CD4-positive, alpha-beta T cell treated with Interleukin-6 for 4 hours (primary cell): ENCODE data around the gene FOXS1.

Experiments
- DNase-seq: peaks from one replicate; pipeline ENCODE4 v3.0.0-alpha.2; 2020; ENCODE audit warnings: mixed read lengths

The FOXS1 gene

GRCh38 chr20:31860390-31861134, 15.2 kb upstream of the FOXS1 start:
- no peak for DNase-seq

- no peak for DNase-seq
Observed at GRCh38 chr20:31859998-31860380, 14.6 kb upstream of the FOXS1 start.

DNA sequence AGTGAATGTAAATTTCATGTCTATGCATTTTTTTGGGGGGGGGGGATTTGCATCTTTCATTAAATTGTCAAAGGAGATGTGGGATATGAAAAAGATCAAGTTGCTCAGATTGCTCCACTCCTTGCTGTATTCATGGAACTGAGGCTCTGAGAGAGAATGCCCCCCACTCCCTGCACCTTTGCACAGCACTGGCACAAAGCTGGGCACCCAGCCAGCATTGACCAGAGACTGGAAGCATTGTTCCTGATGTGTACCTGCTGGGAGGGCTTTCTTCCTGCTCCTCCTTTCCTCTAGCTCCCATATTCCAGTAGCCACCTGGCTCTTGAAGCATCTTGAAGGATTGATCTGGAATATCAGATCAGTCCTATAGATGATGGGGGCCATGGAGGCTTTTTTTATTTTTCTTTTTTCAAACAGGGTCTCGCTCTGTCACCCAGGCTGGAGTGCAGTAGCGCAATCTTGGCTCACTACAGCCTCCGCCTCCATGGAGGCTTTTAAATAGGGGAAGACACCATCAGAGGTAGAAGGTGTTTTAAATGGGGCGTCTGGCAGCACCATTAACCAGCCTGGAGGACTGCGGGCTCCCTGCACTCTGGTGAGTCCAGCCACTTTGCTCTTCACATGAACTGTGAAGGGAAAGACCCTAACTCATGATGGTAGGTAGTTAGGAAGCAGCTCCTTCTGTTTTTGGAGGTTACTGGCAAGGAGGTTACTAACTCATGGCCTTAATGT, 14.0 kb upstream of the FOXS1 start:
- DNase-seq: no peak

GRCh38 chr20:31858760-31859083, 13.3 kb upstream of the FOXS1 start:
- no peak for DNase-seq

GRCh38 chr20:31857861-31858759, 12.7 kb upstream of the FOXS1 start:
- no peak for DNase-seq

- no peak for DNase-seq
Observed at GRCh38 chr20:31856516-31856915, 11.1 kb upstream of the FOXS1 start.

DNA sequence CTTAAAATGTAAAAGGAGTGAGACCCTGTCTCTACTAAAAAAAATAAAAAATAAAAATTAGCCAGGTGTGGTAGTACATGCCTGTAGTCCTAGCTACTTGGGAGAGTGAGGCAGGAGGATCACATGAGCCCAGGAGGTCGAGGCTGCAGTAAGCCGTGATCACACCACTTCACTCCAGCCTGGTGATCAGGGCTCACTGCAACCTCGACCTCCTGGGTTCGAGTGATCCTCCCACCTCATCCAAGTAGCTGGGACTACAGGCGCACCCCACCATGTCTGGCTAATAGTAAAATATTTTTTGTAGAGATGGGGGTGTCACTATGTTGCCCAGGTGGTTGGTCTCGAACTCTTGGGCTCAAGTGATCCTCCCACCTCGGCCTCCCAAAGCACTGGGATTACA, 8.1 kb upstream of the FOXS1 start:
- DNase-seq: no peak

DNA sequence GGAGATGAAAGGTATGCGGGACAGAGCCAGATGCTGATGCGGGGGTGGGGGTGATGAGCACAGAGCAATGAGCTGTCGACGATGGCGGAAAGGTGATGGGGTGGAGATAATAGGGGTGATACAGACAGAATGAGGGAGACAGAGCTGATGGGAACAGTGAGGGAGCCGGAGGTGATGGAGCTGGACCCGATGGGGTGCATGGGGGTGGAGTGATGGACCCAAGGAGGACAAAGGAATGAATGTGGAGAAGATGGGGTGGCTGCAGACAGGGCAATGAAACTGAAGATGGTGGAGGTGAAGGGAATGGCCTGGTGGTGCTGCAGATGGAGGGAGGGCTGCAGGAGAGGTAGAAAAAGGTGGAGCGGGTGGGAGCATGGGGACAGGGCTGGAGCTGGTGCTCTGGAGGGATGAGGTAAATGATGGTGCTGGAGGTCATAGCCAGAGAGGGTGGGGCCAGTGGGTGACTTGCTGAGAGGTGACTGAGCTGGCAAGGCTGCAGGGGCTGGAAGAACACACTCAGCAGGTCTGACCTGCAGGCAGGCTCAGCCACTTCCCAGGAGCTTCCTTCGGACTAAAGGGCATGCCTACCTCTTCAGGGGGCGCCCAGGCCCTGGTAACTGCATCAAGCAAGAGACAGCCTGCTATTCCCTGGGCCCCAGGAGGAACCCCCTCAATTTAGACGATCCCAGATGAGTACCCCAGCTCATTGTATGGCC, 6.0 kb upstream of the FOXS1 start:
- no peak for DNase-seq

- no peak for DNase-seq
Observed at GRCh38 chr20:31849306-31849930, 4.0 kb upstream of the FOXS1 start.

- no peak for DNase-seq
Observed at GRCh38 chr20:31848088-31848999, 2.9 kb upstream of the FOXS1 start.

- DNase-seq: no peak
Observed at GRCh38 chr20:31846793-31847138, 1.4 kb upstream of the FOXS1 start.

GRCh38 chr20:31844737-31845299, 586 bp downstream of the FOXS1 start:
- DNase-seq: no peak

DNA sequence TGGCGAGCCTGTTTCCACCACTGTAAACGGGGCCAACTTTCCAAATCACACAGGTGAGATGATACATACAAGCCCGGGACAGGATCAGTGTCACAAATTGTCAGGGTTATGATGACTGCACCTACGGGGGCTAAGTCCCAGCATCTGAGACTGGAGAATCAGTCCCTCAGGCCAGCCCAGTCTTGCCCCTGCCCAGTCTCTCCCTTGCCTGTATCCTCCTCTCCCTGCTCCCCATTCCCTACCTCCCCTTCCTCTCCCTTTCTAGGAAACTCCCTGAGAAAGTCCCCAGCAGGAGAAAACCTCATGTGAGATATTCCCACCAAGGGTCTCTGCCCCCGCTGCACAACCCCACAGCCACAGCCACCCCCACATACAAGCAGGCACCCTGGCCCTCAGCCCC, 1.5 kb downstream of the FOXS1 start:
- DNase-seq: no peak

DNA sequence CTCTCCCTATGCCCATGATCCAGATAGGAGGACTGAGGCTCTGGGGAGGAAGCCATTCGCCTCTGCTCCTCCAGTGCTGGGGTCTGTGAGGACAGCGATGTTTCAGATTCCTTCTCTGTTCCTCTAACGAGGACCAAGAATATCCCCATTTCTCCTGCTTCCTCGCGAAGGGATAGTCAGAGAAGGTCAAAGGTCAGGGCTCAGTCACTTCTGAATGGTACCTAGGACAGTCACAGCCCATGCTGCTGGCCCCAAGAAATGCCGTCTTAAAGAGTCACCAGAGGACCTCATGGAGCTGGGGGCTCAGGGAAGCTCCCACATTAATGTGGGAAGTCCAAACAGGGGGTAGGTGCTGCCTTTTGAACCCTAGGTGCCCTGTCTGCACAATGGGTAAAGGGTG, 2.1 kb downstream of the FOXS1 start:
- no peak for DNase-seq

DNA sequence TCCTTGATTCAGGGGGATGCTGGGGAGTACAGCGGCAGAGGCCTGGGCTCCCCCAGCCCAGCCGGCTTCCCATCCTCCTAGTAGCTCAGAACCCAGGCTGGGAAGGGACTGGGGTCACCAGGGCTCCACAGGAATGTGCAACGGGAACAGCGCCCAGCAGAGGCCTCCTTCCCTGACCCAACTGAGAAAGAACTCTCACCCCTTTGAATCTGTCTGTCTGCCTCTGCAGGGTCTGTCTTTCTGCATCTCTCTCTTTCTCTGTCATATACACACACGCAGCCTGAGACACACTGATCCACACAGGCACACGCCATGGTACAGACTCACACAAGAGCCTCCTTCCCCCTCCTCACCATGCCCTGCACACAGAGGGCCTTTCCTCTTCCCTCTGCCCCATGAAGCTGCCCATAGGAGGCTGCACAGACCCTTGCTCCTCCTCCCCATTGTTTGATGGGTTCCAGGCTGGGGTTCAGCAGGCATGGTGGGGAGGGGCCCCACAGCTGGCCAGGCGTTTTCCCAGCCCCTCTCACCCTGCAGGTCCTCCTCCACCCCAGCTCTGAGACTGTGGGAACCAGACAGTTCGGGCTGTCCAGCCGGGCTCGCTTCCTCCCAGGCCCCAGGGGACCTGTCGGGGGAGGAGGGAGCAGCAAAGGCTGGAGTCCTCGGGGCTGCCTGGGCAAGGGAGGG, 2.8 kb downstream of the FOXS1 start:
- DNase-seq: no peak

GRCh38 chr20:31841928-31842327, 3.5 kb downstream of the FOXS1 start:
- DNase-seq: no peak

- no peak for DNase-seq
Observed at GRCh38 chr20:31840906-31841816, 4.2 kb downstream of the FOXS1 start.

- no peak for DNase-seq
Observed at GRCh38 chr20:31839782-31840487, 5.5 kb downstream of the FOXS1 start.
